IMR-90 (cell line): Measurements from ENCODE around the gene TAF3.

Source experiments
- BHLHE40 ChIP-seq: fragments of 150-350 bp; IDR thresholded peaks from 2 replicates; pipeline ENCODE4 v1.6.1; 2016; ENCODE audit warnings: mild to moderate bottlenecking, low read depth, low read length
- POLR2A ChIP-seq: IDR thresholded peaks from 2 replicates; pipeline ENCODE4 v1.6.1; 2012; ENCODE audit warnings: mild to moderate bottlenecking, low read depth, low read length
- TF ChIP-seq, protein P1 (sequence below): conservative IDR thresholded peaks from 2 replicates; pipeline ENCODE4 v1.5.1; 2012; ENCODE audit warnings: mild to moderate bottlenecking, low read depth, low read length, improper control_type of control experiment

GRCh38 chr10:7960108-7960507, 141.8 kb downstream of the TAF3 start:
- TF ChIP-seq BHLHE40 (no peak), POLR2A (no peak)
- TF ChIP-seq, protein P1, sequence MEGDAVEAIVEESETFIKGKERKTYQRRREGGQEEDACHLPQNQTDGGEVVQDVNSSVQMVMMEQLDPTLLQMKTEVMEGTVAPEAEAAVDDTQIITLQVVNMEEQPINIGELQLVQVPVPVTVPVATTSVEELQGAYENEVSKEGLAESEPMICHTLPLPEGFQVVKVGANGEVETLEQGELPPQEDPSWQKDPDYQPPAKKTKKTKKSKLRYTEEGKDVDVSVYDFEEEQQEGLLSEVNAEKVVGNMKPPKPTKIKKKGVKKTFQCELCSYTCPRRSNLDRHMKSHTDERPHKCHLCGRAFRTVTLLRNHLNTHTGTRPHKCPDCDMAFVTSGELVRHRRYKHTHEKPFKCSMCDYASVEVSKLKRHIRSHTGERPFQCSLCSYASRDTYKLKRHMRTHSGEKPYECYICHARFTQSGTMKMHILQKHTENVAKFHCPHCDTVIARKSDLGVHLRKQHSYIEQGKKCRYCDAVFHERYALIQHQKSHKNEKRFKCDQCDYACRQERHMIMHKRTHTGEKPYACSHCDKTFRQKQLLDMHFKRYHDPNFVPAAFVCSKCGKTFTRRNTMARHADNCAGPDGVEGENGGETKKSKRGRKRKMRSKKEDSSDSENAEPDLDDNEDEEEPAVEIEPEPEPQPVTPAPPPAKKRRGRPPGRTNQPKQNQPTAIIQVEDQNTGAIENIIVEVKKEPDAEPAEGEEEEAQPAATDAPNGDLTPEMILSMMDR, result no peak
